Measurements from ENCODE around the gene KPNA6.

GRCh38 chr1:32094746-32095521 is 12.9 kb upstream of the KPNA6 start:
- no peak for TF ChIP-seq GATA2 (IDR thresholded peaks at IDR 0.05; ENCODE audit: low read depth, low read length)
- no peak for TF ChIP-seq GATA3 (IDR thresholded peaks at IDR 0.05; ENCODE audit: low read depth, low read length)

All from SH-SY5Y (cell line).